K562 (cell line): Measurements from ENCODE around the gene MAST1. TPM values are rescaled to one million over a fixed set of nuclear protein-coding genes. Genes with fewer than 3 reads are reported as not detected.

Experiments
- CBFA2T3 ChIP-seq: fragments of 450-650 bp; IDR thresholded peaks from 2 replicates; pipeline ENCODE4 v1.6.1; 2017
- CREB5 ChIP-seq: fragments of 250-450 bp; sonication (Bioruptor Pico); IDR thresholded peaks from 2 replicates; pipeline ENCODE4 v1.5.0; 2020; ENCODE audit warnings: mild to moderate bottlenecking
- KDM1A ChIP-seq, 2 experiments: fragments of 450-650 bp; IDR thresholded peaks; 2 replicates each; pipeline ENCODE4 v1.6.1; 2016; ENCODE audit warnings: mild to moderate bottlenecking in 2 of 2
- MCM2 ChIP-seq: fragments of 450-650 bp; IDR thresholded peaks from 2 replicates; pipeline ENCODE4 v1.6.1; 2017; ENCODE audit warnings: low read depth, mild to moderate bottlenecking
- NUFIP1 ChIP-seq: fragments of 450-650 bp; IDR thresholded peaks from 2 replicates; pipeline ENCODE4 v1.6.1; 2018; ENCODE audit not compliant: partially characterized antibody
- SMARCA4 ChIP-seq: fragments of 450-650 bp; IDR thresholded peaks from 2 replicates; pipeline ENCODE4 v1.6.1; 2016
- SP1 ChIP-seq: sonication (generic); formaldehyde crosslinking; IDR thresholded peaks from 2 replicates; pipeline ENCODE4 v1.8.1; 2022; ENCODE audit warnings: mild to moderate bottlenecking, missing genetic modification reagents
- ZBTB40 ChIP-seq, 2 experiments: fragments of 450-650 bp in 1 of 2; sonication (generic) in 1 of 2; formaldehyde crosslinking in 1 of 2; IDR thresholded peaks; 2 replicates each; pipeline versions ENCODE4 v1.7.1 to v1.9.0; 2016 to 2022; ENCODE audit warnings: inconsistent platforms in 1 of 2, mild to moderate bottlenecking in 1 of 2, missing genetic modification reagents in 1 of 2
- ZHX1 ChIP-seq: fragments of 150-350 bp; conservative IDR thresholded peaks from 2 replicates; pipeline ENCODE4 v1.6.1; 2014; ENCODE audit warnings: low read length
- ZKSCAN1 ChIP-seq: fragments of 150-350 bp; IDR thresholded peaks from 2 replicates; pipeline ENCODE4 v1.6.1; 2016; ENCODE audit warnings: low read depth, low read length
- ZNF311 ChIP-seq: fragments of 250-450 bp; sonication (Bioruptor Pico); IDR thresholded peaks from 2 replicates; pipeline ENCODE4 v1.4.0; 2020; ENCODE audit warnings: mild to moderate bottlenecking, moderate library complexity
- polyA plus RNA-seq, 8 experiments: library from polyadenylated mRNA; depleted of rRNA in 4 of 8; stranded (reverse) in 5 of 8; unstranded in 3 of 8; fragments of >200 nt; fragmentation: Nextera tagmentation in 2 of 8; fragmentation: Illumina TruSeq in 1 of 8; extraction: Ambion mirVana in 2 of 8; extraction: Trizol in 1 of 8; gene quantifications; 2 replicates each; pipeline versions ENCODE4 v1.2.1 to v1.2.3, GENCODE V29; 2011 to 2014; ENCODE audit warnings: inconsistent platforms in 1 of 8, missing spikeins in 1 of 8
- total RNA-seq, 7 experiments: library from RNA; depleted of rRNA in 6 of 7; stranded (reverse); fragments of >200 nt in 6 of 7; fragmentation: Illumina TruSeq in 2 of 7; extraction: Trizol in 2 of 7; gene quantifications; 2 replicates each; pipeline versions ENCODE4 v1.2.1 to v1.2.3, GENCODE V29; 2011 to 2021; ENCODE audit warnings: low replicate concordance in 1 of 7
- TF ChIP-seq, protein P1 (sequence below), 2 experiments: fragments of 200-800 bp in 1 of 2; sonication (Bioruptor generic) in 1 of 2; sonication (generic) in 1 of 2; formaldehyde crosslinking in 1 of 2; IDR thresholded peaks in 1 of 2; conservative IDR thresholded peaks in 1 of 2; 2 replicates each; pipeline versions ENCODE4 v1.5.0 to v1.6.1; 2016 to 2020; ENCODE audit warnings: missing compliant biosample characterization in 1 of 2, missing genetic modification characterization in 1 of 2, missing genetic modification reagents in 1 of 2

The MAST1 gene
- total and polyA plus RNA-seq, 9 of the 15 experiments (the other 6 are each of a cell fraction or from before 2014, with no cell fraction given): 0.48 to 10.3 (median 3.9) TPM

DNA sequence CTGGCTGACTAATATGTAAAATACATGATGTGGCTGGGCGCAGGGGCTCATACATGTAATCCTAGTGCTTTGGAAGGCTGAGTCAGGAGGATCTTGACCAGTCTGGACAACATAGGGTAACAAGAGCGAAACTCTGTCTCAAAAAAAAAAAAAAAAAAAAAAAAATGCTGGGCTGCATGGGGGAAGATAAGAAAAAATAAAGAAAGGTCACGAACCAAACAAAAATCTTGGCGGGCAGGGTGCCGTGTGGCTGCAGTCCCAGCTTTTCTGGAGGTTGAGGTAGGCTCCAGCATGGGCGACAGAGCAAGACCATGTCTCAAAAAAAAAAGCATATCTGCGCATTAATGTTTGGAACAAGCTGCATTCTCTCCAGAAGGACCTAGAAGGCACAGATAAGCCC, 23.2 kb upstream of the MAST1 start (continued):
- no peak for TF ChIP-seq ZBTB40 (IDR thresholded peaks at IDR 0.05)
- TF ChIP-seq ZBTB40 (CRISPR knock-in tag; IDR thresholded peaks at IDR 0.05): no peak
- TF ChIP-seq ZNF311 (CRISPR knock-in tag): no peak
- TF ChIP-seq SP1: no peak
- TF ChIP-seq ZKSCAN1: no peak
- TF ChIP-seq CREB5: no peak
- 0 out of 4 replicates have a peak, but pooled peaks of 1 of the 2 experiments have one; percentile 12 for TF ChIP-seq KDM1A (IDR thresholded peaks at IDR 0.05)
- peak; percentile 75 for TF ChIP-seq CBFA2T3
- no peak for TF ChIP-seq NUFIP1
- TF ChIP-seq MCM2: no peak
- TF ChIP-seq SMARCA4: no peak
- TF ChIP-seq, protein P1, sequence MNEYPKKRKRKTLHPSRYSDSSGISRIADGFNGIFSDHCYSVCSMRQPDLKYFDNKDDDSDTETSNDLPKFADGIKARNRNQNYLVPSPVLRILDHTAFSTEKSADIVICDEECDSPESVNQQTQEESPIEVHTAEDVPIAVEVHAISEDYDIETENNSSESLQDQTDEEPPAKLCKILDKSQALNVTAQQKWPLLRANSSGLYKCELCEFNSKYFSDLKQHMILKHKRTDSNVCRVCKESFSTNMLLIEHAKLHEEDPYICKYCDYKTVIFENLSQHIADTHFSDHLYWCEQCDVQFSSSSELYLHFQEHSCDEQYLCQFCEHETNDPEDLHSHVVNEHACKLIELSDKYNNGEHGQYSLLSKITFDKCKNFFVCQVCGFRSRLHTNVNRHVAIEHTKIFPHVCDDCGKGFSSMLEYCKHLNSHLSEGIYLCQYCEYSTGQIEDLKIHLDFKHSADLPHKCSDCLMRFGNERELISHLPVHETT (CRISPR knock-in tag; conservative IDR thresholded peaks at IDR 0.05 in 1 of 2, IDR thresholded peaks at IDR 0.05 in 1 of 2): no peak
- TF ChIP-seq ZHX1: no peak
